ENCODE results near the gene RYR2. TPM values are rescaled to one million over a fixed set of nuclear protein-coding genes. Genes with fewer than 3 reads are reported as not detected.

Gene RYR2
- total RNA-seq, 1 experiment from 2014 or later: 3.4 TPM

GRCh38 chr1:237681210-237681609 is 639.2 kb downstream of the RYR2 start:
- Histone ChIP-seq H3K56ac (ENCODE audit: insufficient read length, low read depth, low read length) (no peak overlapping the region), H4K5ac (ENCODE audit: insufficient read length, low read depth, low read length) (no peak overlapping the region), H4K91ac (ENCODE audit: insufficient read length, low read depth, low read length) (no peak overlapping the region), H3K27ac (ENCODE audit: insufficient read length, low read depth, low read length) (no peak overlapping the region), H2AK5ac (ENCODE audit: insufficient read length, low read length) (no peak overlapping the region), H3K79me2 (ENCODE audit: insufficient read depth, low read length) (no peaks in the 10 kb centered on the region), H2AFZ (ENCODE audit: low read length) (no peak overlapping the region), H2BK12ac (ENCODE audit: insufficient read length, low read depth, low read length) (no peak overlapping the region), H3K23ac (ENCODE audit: insufficient read length, low read depth, low read length) (no peak overlapping the region), H3K4ac (ENCODE audit: low read depth, low read length) (no peak overlapping the region), H3K9me3 (ENCODE audit: control insufficient read depth, low read depth, low read length) (no peaks in the 10 kb centered on the region), H3T11ph (ENCODE audit: low read length) (no peak overlapping the region), H2BK120ac (ENCODE audit: low read depth, low read length, poor library complexity, severe bottlenecking) (no peak overlapping the region), H4K20me1 (ENCODE audit: control insufficient read depth, insufficient read depth, insufficient read length) (no peaks in the 10 kb centered on the region), H3K14ac (ENCODE audit: insufficient read depth, low read length) (no peak overlapping the region), H3K27me3 (ENCODE audit: insufficient read depth, low read length) (no peaks in the 10 kb centered on the region), H3K23me2 (ENCODE audit: insufficient read length, low read depth, low read length, poor library complexity, severe bottlenecking) (no peaks in the 10 kb centered on the region), H2BK20ac (ENCODE audit: low read depth, low read length, poor library complexity, severe bottlenecking) (no peak overlapping the region), H3K18ac (ENCODE audit: insufficient read length, low read depth, low read length) (no peak overlapping the region), H3K4me2 (ENCODE audit: insufficient read depth, insufficient read length, low read length) (no peak overlapping the region), H3K4me1 (ENCODE audit: insufficient read depth, low read length) (no peaks in the 10 kb centered on the region), H3K9ac (ENCODE audit: extremely low read depth, insufficient read length, low read length) (no peak overlapping the region), H2BK15ac (ENCODE audit: low read depth, low read length) (no peak overlapping the region), H3K79me1 (ENCODE audit: insufficient read depth, low read depth, low read length, poor library complexity, severe bottlenecking) (no peaks in the 10 kb centered on the region), H4K8ac (replicated peaks; ENCODE audit: insufficient read length, low read depth, low read length) (no peak overlapping the region), H2BK5ac (ENCODE audit: insufficient read length, low read length) (no peak overlapping the region)
- Mint-ChIP-seq H3K27ac (no peak overlapping the region), H3K4me3 (no peak overlapping the region), H3K36me3 (ENCODE audit: insufficient read depth in 1 of 3, low read depth in 3 of 3) (no peaks in the 10 kb centered on the region), H3K4me1 (peaks cover 8% of the 10 kb centered on the region in 2 experiments), H3K9me3 (no peaks in the 10 kb centered on the region), H3K27me3 (ENCODE audit: low read depth) (no peaks in the 10 kb centered on the region)
- no CpG with 5 or more reads among the region's 6 CpGs for WGBS (ENCODE audit: extremely low coverage, insufficient read length, low lambda C conversion rate)
- DNase-seq: no peak
- TF ChIP-seq CTCF (conservative IDR thresholded peaks at IDR 0.05): no peak
